Pons (tissue), 1 donor: ENCODE results near the gene HDDC3.

Experiments
- DNase-seq: peaks from one replicate; pipeline ENCODE4 v3.0.0-alpha.2; 2016; ENCODE audit warnings: low spot score

HDDC3 gene

GRCh38 chr15:90953947-90954711 lies 21.8 kb upstream of the HDDC3 start:
- no peak for DNase-seq

GRCh38 chr15:90952901-90953677 lies 20.7 kb upstream of the HDDC3 start:
- no peak for DNase-seq

- no peak for DNase-seq
Observed at GRCh38 chr15:90950676-90951075, 18.3 kb upstream of the HDDC3 start.

GRCh38 chr15:90949979-90950675 lies 17.8 kb upstream of the HDDC3 start:
- no peak for DNase-seq

GRCh38 chr15:90948506-90948905 lies 16.2 kb upstream of the HDDC3 start:
- DNase-seq, result no peak

GRCh38 chr15:90947577-90948357 lies 15.4 kb upstream of the HDDC3 start:
- no peak for DNase-seq

GRCh38 chr15:90946941-90947576 lies 14.7 kb upstream of the HDDC3 start:
- DNase-seq, result no peak

- no peak for DNase-seq
Observed at GRCh38 chr15:90946538-90946937, 14.2 kb upstream of the HDDC3 start.

GRCh38 chr15:90945091-90945490 lies 12.7 kb upstream of the HDDC3 start:
- DNase-seq, result no peak

- DNase-seq, result no peak
Observed at GRCh38 chr15:90942354-90943120, 10.2 kb upstream of the HDDC3 start.

GRCh38 chr15:90941038-90941437 lies 8.7 kb upstream of the HDDC3 start:
- DNase-seq, result no peak

- no peak for DNase-seq
Observed at GRCh38 chr15:90939756-90940155, 7.4 kb upstream of the HDDC3 start.

GRCh38 chr15:90938261-90938660 lies 5.9 kb upstream of the HDDC3 start:
- DNase-seq, result no peak

GRCh38 chr15:90936823-90937222 lies 4.5 kb upstream of the HDDC3 start:
- DNase-seq, result no peak

GRCh38 chr15:90934949-90935751 lies 2.8 kb upstream of the HDDC3 start, which contains the start of gene UNC45A:
Gene UNC45A (plus strand): TSS chr15:90935285. CDS start chr15:90935325, 40 bp downstream.
- DNase-seq, result peak; percentile 87

GRCh38 chr15:90934256-90934948 lies 2.1 kb upstream of the HDDC3 start:
- DNase-seq, result peak; percentile 90

- DNase-seq, result no peak
Observed at GRCh38 chr15:90933301-90933700, 952 bp upstream of the HDDC3 start.

- no peak for DNase-seq
Observed at GRCh38 chr15:90932660-90932991, 277 bp upstream of the HDDC3 start.

GRCh38 chr15:90931575-90931827 lies 848 bp downstream of the HDDC3 start:
- DNase-seq, result no peak
